ENCODE data around the gene ITGB3.

Gene ITGB3

DNA sequence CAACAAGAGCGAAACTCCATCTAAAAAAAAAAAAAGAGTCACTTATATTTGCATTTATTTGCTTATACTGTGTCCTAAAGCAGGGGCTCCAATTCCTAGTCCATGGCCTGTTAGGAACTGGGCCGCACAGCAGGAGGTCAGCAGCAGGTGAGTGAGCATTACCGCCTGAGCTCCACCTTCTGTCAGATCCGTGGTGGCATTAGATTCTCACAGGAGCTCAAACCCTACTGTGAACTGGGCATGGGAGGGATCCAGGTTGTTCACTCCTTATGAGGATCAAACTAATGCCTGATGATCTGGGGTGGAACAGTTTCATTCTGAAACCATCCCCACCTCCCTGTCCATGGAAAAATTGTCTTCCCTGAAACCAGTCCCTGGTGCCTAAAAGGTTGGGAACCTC, 24.9 kb downstream of the ITGB3 start:
- DNase-seq = no peak

DNA sequence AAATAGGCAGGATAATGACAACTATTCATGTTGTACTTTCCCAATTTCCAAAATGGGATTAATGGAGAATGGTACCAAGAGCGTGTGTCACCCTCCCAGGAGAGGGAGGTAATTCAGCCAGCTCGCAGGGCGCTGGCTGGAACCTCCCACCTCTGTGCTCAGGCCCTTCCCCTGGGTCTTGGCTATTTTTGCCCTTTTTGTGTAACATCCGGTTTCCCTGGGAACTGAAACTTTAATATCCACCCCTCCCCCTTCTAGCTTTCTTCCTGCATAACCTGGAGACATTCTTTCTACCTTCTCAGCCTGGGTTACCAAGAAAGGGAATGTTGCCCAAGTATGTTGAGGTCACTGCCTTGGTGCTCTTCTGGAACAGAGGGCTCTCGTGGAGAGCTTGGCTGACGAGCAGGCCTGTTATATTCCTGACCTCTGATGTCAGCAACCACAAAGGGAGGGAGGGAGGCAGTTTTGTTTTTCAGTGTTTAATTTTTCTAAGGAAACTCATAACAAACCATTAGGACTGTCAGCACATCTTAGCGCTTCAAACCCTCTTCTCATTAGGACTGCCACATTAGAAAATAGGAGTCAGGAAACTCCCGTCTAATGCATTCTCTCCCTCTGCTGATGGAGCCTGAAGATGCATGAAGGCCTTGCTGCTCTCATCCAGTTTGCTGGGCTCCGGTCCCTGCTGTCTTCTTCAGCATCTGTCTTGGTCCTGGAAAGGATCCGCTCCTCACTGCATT, 25.6 kb downstream of the ITGB3 start:
- DNase-seq = no peak

DNA sequence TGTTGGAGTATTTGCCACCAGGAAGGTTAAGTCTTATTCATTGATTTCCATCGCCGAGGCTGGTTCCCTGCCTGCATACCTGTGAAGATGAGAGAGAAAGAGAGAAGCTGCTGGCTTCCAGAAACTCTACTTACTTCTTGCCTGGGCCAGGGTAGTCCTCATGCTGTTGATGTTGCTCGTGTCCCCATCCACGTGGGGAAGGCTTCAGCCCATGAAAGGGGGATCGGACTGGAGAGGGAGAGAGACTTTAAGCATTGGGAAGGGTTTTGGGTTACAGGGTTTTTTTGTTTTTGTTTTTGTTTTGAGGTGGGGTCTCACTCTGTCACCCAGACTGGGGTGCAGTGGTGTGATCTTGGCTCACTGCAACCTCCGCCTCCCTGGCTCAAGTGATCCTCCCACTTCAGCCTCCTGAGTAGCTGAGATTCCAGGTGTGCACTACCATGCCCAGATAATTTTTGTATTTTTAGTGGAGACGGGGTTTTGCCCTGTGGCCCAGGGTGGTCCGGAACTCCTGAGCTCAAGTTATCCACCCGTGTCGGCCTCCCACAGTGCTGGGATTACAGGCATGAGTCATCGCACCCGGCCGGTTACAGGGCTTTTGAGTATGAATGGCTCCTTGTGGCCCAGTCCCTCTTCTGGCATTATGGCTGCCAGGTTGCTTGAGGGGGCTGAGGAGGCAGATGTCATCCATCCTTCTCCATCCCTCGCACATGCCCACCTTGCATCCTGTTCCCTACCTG, 26.6 kb downstream of the ITGB3 start:
- DNase-seq = no peak

DNA sequence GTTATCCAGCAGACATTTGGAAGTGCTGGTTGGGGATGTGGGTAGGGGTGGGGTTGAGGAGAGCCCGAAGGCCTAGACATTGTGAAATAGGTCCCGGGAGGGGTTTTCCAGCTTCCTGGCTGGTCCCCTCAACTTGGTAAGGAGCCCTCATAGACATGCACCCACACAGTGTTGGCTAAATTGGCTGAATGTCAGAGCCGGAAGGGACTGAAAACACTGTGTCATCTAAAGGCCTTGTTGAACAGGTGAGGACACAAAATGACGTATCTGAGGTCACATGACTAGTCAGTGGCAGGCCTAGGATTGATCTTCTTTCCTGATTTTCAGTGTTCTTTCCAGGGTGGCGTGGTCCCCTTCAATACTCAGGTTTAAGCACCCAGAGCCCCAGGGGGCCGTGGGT, 27.6 kb downstream of the ITGB3 start:
- no peak for DNase-seq

DNA sequence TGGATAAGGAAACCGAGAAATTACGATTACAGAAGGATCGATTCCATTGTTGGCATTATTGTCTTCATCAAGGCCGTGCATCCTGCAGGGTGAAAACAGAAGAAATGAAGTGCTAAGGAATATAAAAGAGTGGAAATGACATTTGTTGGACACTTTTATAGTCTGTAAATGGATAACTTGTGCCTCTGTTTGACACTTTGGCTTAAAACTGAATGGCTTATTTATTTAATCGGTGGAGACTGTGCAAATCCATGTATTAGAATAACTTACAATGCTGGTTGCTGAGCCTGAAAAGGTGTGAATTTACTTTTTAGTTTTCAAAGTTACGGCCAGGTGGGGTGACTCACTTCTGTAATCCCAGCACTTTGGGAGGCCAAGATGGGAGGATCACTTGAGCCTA, 31.4 kb downstream of the ITGB3 start:
- no peak for DNase-seq

DNA sequence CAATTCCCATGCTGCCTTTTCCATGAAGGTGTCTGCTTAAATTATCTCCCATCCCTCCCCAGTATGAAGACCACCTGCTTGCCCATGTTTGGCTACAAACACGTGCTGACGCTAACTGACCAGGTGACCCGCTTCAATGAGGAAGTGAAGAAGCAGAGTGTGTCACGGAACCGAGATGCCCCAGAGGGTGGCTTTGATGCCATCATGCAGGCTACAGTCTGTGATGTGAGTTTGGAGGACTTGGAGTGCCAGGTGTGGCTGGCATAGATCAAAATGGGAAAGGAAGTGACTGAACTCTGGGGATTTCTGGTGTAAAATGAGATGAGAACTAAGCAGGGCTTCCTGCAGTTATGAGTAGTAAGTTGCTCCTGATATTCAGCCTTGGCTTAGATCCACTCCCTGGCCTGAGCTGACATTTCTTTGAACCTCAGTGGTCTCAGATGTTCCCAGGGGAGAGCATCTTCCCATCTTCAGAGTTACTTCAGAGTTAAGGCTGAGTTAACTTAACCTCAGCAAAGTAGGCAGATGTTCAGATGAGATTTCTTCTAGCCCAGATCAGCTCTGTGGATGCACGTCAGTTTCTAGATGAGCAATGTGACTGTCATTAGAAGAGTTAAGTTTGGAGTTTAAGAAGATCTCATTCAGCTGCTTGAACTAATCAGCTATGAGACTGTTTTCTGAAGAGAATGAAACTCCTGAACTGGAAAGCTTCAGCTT, 32.7 kb downstream of the ITGB3 start:
- DNase-seq = no peak

DNA sequence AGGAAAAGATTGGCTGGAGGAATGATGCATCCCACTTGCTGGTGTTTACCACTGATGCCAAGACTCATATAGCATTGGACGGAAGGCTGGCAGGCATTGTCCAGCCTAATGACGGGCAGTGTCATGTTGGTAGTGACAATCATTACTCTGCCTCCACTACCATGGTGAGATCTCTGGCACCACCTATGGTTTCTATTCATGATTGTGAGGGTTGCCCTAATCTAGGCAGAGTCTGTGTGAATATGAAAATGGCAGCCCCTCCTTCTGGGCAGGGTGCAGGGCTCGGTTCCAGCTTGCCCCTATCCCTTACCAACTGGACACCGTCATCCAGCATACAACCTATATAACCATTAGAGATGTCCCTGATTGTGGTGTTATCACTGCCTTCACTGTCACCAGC, 33.4 kb downstream of the ITGB3 start:
- DNase-seq = no peak

DNA sequence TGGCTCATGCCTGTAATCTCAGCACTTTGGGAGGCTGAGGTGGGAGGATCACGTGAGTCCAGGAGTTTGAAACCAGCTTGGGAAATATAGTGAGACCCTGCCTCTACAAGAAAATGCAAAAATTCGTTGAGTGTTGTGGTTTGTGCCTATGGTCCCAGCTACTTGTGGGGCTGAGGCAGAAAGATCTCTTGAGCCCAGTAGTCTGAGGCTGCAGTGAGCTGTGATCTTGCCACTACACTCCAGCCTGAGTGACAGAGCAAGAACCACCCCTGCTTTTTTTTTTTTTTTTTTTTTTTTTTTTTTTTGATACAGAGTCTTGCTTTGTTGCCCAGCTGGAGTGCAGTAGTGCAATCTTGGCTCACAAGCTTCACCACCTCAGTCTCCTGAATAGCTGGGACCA, 34.0 kb downstream of the ITGB3 start:
- DNase-seq = no peak

DNA sequence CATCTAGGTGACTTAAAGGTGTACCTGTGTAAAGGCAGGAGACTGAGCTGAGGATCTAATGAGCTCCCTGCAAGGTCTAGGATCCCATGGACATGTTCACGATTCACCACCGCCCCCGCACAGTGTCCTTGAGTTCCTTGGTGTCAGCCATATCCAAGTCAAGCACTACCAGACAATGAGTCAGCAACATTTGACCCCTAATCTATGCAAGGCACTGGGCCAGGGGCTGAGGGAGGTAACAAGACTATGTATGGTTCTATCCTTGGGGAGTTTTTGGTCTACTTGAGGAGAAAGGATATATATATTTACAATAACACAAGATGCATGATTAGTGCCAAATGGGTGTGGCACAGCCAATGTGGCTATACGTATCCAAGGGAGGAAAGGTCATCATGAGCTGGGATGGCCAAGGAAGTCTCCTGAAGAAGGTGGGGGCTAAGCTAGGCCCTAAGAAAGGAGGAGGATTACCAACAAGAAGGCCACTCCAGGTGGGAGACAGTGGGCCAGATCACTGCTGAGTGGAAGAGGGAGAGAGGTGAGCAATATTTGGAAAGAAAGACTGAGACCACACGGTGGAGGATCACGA, 35.0 kb downstream of the ITGB3 start:
- DNase-seq = no peak

DNA sequence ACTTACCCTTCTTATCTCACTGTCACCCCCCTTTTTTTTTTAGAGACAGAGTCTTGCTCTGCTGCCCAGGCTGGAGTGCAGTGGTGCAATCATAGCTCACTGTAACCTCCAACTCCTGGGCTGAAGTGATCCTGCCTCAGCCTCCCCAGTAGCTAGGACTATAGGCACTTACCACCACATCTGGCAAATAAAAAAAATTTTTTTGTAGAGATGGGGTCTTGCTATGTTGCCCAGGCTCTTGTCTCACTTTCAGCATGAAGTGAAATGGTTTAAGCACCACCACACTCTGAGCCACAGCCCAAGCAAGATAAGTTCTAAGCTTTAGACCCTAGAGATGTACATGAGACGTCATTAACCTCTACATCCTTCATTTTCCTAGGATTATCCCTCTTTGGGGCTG, 35.7 kb downstream of the ITGB3 start:
- DNase-seq = no peak

DNA sequence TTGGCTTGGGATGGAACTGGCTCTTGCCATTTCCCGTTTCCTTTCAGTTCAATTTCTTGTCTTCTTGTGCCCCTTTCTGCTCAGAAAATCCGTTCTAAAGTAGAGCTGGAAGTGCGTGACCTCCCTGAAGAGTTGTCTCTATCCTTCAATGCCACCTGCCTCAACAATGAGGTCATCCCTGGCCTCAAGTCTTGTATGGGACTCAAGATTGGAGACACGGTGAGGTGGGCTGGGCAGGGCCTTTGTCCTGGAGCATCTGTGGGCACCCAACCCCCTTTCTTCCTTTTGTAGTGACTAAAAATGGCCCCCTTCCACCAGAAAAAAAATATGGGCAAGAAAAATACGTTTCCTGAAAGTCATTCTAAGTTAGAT, 37.2 kb downstream of the ITGB3 start:
- DNase-seq = no peak

DNA sequence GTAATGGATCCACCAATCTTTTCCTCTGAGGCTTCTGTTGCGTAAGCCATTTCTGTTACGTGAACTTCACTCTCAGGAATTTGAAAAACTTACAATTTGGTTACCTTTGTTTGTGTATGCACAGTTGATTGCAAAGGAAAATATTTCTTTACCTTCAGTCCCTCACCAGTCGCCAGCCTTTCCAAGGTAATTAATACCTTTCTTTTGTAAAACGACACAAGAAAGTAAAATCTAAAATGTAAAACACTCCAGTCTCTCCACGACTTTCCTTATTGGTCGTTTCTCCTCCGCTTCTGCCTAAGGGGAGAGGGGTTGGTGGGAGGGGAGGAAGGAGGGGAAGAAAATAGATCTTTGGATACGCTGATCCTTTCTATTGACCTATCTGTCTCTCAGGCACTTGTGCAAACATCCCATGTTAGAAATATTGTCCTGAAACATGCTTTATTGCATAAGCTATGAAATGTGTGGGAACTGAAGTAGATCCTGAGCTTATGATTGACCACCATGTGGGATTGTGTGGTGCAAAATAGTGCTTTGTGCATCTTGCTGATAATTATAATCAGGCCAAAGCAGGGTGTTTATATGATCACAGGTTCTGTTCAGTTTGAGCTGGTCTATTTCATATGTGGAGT, 37.7 kb downstream of the ITGB3 start:
- DNase-seq = no peak

DNA sequence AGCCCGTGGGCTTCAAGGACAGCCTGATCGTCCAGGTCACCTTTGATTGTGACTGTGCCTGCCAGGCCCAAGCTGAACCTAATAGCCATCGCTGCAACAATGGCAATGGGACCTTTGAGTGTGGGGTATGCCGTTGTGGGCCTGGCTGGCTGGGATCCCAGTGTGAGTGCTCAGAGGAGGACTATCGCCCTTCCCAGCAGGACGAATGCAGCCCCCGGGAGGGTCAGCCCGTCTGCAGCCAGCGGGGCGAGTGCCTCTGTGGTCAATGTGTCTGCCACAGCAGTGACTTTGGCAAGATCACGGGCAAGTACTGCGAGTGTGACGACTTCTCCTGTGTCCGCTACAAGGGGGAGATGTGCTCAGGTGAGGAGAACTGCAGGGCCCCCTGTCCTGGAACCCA, 38.6 kb downstream of the ITGB3 start:
- no peak for DNase-seq

DNA sequence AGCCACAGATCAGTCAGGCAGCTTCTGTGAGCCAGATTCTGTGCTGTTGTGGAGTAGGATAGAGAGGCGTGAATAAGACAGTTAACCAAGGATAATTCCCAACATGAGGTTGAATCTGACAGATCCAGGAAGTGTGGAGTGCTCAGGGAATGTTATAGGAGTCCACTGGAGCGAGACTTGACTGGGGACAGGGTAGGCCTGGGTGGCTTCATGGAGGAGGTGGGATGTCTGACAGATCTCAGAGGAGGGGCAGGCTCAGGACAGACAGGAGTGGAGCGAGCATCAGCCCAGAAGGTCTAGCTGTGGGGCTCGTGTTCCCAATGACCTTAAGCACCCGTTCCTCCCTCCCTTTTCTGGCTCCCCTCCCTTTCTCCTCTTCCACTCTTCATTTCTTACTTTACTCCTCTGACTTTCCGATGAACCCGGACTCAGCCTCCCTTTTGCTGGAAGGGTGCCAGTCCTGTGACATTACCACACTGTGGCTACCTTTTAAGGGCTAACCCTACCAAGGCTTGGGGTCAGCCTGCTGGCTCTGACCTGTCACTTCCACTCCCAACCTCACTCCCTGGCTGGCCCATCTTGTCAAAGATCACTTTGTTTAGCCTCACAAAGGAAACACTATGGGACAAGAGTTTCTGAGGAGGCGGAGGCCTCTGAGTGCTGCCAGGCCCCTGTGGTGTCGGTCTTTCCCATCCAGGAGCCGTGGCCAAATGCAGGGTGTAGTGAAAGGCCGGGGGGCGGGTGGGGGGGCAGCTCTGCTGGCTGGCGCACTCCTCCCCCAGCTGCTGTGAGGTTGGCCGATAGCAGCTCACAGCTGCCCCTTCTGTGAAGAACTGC, 41.6 kb downstream of the ITGB3 start:
- no peak for DNase-seq

DNA sequence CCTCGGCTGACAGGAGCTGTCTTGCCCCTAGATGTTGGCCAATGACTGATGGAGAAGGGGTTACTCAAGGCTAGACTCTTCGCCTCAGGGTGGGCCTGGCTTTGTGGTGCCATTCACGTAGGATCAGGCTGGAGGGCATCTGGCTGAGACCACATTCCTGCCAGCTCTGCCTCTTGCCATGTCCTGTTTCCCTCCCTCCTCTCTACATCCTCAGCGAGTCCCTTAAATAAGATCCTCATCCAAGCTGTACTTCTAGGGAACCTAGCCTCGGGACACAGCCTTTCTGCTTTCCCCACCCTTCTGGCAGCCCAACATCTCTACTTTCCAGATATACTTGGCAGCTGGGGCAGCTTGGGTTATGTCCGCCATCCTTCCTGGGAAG, 42.2 kb downstream of the ITGB3 start:
- DNase-seq = no peak

DNA sequence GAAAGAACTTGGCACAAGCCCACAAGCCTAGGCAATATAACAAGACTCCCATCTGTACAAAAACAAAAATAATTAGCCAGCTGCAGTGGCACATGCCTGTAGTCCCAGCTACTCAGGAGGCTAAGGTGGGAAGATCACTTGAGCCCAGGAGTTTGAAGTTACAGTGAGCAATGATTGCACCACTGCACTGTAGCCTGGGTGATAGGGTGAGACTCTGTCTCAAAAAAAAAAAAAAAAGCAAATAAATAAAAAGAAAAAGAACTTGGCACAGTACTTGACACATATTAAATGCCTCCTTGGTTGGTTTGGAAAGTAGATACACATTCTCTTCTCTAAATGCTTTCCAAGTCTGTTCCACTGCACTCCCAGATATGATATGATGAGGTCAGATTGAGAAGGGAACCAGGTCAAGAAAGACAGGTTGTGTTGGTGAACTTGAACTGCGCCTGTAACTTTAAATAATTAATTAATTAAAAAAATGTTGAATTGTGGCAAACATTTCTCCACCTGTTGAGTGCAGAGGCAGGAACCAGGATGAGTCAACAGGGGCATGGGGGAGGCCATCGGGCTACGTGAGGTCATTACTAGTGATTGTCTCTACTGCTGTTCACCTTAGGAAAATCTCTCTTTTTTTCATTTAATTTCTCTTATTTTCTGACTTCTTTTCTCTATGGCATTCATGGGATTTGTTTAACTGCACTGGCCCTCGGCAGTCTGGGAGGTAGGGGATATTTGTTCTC, 44.2 kb downstream of the ITGB3 start:
- DNase-seq = no peak

DNA sequence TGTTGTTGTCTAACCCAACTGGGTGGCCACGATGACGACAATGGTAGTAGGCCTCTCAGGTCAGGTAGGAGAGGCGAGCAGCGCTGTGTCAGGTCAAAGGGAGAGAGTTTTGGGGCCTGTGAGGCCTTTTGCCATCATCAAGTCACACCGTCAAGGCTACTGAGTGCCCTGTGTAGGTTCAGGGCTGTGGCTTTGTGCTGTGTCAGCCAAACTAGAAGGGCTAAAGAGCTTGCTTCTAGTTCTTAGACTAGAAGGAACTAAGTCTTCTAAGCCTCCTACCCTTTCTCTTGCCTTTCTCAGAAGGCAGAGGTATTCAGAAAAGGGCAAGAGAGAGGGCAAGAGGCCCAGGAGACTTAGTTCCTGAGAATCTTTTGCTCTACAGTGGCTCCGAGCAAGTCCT, 45.1 kb downstream of the ITGB3 start:
- DNase-seq = no peak

DNA sequence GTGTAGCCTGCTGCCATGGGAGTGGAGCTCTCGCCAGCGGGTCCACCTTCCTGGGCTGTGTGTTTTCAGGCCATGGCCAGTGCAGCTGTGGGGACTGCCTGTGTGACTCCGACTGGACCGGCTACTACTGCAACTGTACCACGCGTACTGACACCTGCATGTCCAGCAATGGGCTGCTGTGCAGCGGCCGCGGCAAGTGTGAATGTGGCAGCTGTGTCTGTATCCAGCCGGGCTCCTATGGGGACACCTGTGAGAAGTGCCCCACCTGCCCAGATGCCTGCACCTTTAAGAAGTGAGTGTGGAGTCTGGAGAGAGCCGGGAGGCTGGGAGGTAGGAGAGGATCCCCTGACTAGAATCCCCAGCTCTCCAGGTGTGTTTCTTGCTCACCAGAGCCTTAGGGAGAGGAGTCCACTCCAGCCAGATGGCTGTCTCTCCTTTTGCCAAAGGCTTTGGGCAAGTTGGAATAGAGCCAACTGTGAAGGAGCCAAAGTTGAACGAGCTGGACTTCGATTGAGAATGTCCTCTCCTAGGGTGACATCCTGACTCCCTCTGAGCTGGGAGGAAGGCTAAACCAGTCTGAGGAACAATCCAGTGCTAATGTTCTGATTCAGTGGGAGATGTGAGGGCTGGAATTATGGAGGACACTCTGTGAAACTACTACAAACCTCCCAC, 45.7 kb downstream of the ITGB3 start:
- no peak for DNase-seq

DNA sequence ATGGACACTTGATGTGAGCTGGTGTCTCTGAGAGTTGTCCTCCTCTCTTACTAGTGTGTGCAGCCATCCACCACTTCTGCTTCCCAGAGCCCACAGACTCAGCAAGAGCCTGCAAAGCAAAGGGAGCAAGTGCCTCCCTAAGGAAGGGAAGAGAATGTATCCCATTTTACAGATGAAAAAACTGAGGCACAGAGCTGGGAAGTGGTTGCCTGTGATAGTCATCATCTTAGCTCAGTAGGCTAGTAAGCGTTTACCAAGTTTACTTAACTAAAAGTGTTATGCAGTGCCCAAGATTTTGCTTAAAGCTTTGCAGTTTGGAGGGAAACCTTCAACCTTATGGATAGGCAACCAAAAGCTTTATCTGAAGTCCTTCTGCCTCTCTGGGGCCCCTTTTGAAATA, 47.1 kb downstream of the ITGB3 start:
- DNase-seq = no peak

DNA sequence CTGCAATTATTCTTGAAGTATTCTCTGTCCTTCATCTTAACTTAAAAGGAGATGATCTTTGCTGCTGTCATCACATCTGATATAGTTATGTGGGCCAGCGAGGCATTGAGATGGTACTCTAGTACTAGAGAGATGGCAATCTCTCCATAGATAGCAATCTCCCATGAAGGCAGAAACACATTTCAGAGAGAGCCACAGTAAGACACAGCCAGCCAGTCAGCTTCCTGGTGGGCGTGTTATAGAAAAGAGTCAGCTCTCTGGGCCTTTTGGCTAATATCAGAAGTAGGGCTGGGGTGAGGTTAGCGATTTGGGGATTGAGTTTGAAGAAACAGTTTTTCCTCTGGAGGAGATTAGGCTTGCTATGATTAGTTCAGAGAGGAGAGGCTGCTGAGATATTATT, 47.5 kb downstream of the ITGB3 start:
- no peak for DNase-seq

DNA sequence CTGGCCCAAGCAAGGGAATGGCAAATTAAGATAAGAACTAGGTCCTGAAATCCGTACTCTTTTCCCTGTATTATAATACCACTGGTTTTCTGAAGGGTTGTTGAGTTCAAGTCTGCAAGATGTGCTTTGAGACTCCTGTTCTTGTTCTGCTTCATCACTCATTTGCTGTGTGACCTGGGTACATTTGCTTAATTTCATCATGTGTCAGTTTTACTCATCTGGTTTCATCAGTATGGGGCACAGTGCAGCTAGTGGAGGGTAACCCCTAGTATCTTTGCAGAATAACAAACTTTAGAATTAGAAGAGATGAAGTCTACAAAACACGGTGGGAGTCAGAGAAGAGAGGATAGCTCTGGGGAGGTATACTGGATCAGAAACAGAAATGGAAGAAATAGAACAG, 48.2 kb downstream of the ITGB3 start:
- no peak for DNase-seq
